Right renal cortex interstitium (tissue), 3 donors: ENCODE data around the gene ALOXE3. TPM values are rescaled to one million over a fixed set of nuclear protein-coding genes. Genes with fewer than 3 reads are reported as not detected.

Source experiments
- DNase-seq, 3 donors: peaks; one replicate each; pipeline ENCODE4 v3.0.0-alpha.2; 2013; ENCODE audit warnings: low read depth in 3 of 3, low spot score in 2 of 3
- polyA plus RNA-seq, 3 donors: library from polyadenylated mRNA; unstranded; fragments of 120-200 nt; gene quantifications; one replicate each; pipeline ENCODE4 v1.2.1, GENCODE V29; 2013; ENCODE audit not compliant: insufficient read length in 3 of 3

Gene ALOXE3
- polyA plus RNA-seq, result not detected

GRCh38 chr17:8117980-8118768 lies at the start of gene ALOXE3:
ALOXE3 (minus strand) TSS chr17:8118514; CDS start chr17:8117990, 524 bp downstream.
- no peak for DNase-seq

GRCh38 chr17:8167526-8167925 lies 49.2 kb upstream of the ALOXE3 start:
- no peak for DNase-seq

GRCh38 chr17:8166731-8167130 lies 48.4 kb upstream of the ALOXE3 start:
- DNase-seq, result no peak

GRCh38 chr17:8164815-8165131 lies 46.5 kb upstream of the ALOXE3 start:
- DNase-seq, result no peak

- no peak for DNase-seq
Measured at GRCh38 chr17:8163978-8164814, 45.9 kb upstream of the ALOXE3 start.

- DNase-seq, result no peak
Measured at GRCh38 chr17:8162997-8163977, 45.0 kb upstream of the ALOXE3 start.

GRCh38 chr17:8162233-8162996 lies 44.1 kb upstream of the ALOXE3 start, which contains the start of gene VAMP2:
VAMP2 (minus strand) TSS chr17:8162948; CDS start chr17:8162879, 69 bp downstream.
- DNase-seq, result no peak

GRCh38 chr17:8161289-8162232 lies 43.2 kb upstream of the ALOXE3 start:
- DNase-seq, result no peak

- DNase-seq, result no peak
Measured at GRCh38 chr17:8160741-8161221, 42.5 kb upstream of the ALOXE3 start.

GRCh38 chr17:8160224-8160577 lies 41.9 kb upstream of the ALOXE3 start:
- DNase-seq, result no peak

GRCh38 chr17:8159459-8160223 lies 41.3 kb upstream of the ALOXE3 start:
- DNase-seq, result no peak

- no peak for DNase-seq
Measured at GRCh38 chr17:8159032-8159400, 40.7 kb upstream of the ALOXE3 start.

- no peak for DNase-seq
Measured at GRCh38 chr17:8158267-8159031, 40.1 kb upstream of the ALOXE3 start.

GRCh38 chr17:8156246-8156992 lies 38.1 kb upstream of the ALOXE3 start:
- peak; percentile 99 to 100 (median 100) for DNase-seq

- DNase-seq, result no peak
Measured at GRCh38 chr17:8155996-8156245, 37.6 kb upstream of the ALOXE3 start.

- DNase-seq, result no peak
Measured at GRCh38 chr17:8155231-8155995, 37.1 kb upstream of the ALOXE3 start.
